Left lung (tissue), 10 donors: ENCODE results near the gene CTSW. TPM values are rescaled to one million over a fixed set of nuclear protein-coding genes. Genes with fewer than 3 reads are reported as not detected.

Source experiments
- ATAC-seq: fragments of 200-7000 bp; cut with Tn5 transposase; one replicate; pipeline ENCODE4 v1.9.1; 2020; ENCODE audit warnings: moderate library complexity
- DNase-seq, 4 donors: peaks; one replicate each; pipeline ENCODE4 v3.0.0-alpha.2; 2013 to 2020
- H3K27ac ChIP-seq, 2 donors: fragments of 200-600 bp; sonication (generic) in 1 of 2; one replicate each; pipeline versions ENCODE4 v1.5.0 to v1.8.0; 2020 to 2021
- H3K27me3 ChIP-seq, 2 donors: fragments of 200-600 bp; sonication (generic) in 1 of 2; one replicate each; pipeline versions ENCODE4 v1.5.0 to v1.8.0; 2020 to 2021
- H3K36me3 ChIP-seq, 2 donors: fragments of 200-600 bp; sonication (generic) in 1 of 2; one replicate each; pipeline versions ENCODE4 v1.5.0 to v1.8.0; 2020 to 2021
- H3K4me1 ChIP-seq, 2 donors: fragments of 200-600 bp; one replicate each; pipeline ENCODE4 v1.8.0; 2021
- H3K4me3 ChIP-seq, 2 donors: fragments of 200-600 bp; sonication (generic) in 1 of 2; one replicate each; pipeline versions ENCODE4 v1.5.0 to v1.8.0; 2020 to 2021; ENCODE audit warnings: mild to moderate bottlenecking in 1 of 2
- H3K9me3 ChIP-seq, 2 donors: fragments of 200-600 bp; sonication (generic) in 1 of 2; one replicate each; pipeline versions ENCODE4 v1.5.0 to v1.8.0; 2020 to 2021
- CTCF ChIP-seq, 2 donors: fragments of 200-600 bp; sonication (generic) in 1 of 2; IDR thresholded peaks; one replicate each; pipeline versions ENCODE4 v1.5.0 to v1.8.0; 2021; ENCODE audit warnings: antibody characterized with exemption in 2 of 2
- intact Hi-C, 2 donors: fragments of 100-400 bp; cut with DNase I; formaldehyde crosslinking; loops; one replicate each; pipeline versions ENCODE4 v1.11.2 to v1.14.2; 2022
- polyA plus RNA-seq, 6 donors: library from polyadenylated mRNA; unstranded; fragments of 120-200 nt; gene quantifications; one replicate each; pipeline ENCODE4 v1.2.1, GENCODE V29; 2013; ENCODE audit not compliant: insufficient read length in 6 of 6
- total RNA-seq, 2 donors: library from RNA; stranded (reverse); fragmentation: NEBNext Ultra II Directional; extraction: Animal tissue kit (Norgen Biotek cat#: 25700); gene quantifications; one replicate each; pipeline ENCODE4 v1.2.1, GENCODE V29; 2021
- donor health status: DM: no; HTN: yes; CAD: no.
- donor health status: DM: no; HTN: no; CAD: no.

The CTSW gene
- total and polyA plus RNA-seq, 8 donors: 2.7 to 9.1 (median 5.9) TPM

- intact Hi-C loops: loop anchor here in 1 of 2 donors (10.0 kb wide), 1 partner anchor 105 kb away; no protein-coding TSS in a partner anchor
- Histone ChIP-seq H3K4me1 (peaks cover 0 to 18% of the 10 kb centered on the region in 2 donors), H3K27me3 (no peaks in the 10 kb centered on the region), H3K27ac (no peak overlapping the region), H3K4me3 (peak overlapping the region in 1 of 2 donors; percentile 14), H3K36me3 (peaks cover 0 to 29% of the 10 kb centered on the region in 2 donors), H3K9me3 (no peaks in the 10 kb centered on the region)
- ATAC-seq: no peak
- TF ChIP-seq CTCF (IDR thresholded peaks at IDR 0.05): no peak
- peak in 1 of 4 donors; percentile 74 for DNase-seq
Measured at GRCh38 chr11:65880027-65880426, 390 bp downstream of the CTSW start.

DNA sequence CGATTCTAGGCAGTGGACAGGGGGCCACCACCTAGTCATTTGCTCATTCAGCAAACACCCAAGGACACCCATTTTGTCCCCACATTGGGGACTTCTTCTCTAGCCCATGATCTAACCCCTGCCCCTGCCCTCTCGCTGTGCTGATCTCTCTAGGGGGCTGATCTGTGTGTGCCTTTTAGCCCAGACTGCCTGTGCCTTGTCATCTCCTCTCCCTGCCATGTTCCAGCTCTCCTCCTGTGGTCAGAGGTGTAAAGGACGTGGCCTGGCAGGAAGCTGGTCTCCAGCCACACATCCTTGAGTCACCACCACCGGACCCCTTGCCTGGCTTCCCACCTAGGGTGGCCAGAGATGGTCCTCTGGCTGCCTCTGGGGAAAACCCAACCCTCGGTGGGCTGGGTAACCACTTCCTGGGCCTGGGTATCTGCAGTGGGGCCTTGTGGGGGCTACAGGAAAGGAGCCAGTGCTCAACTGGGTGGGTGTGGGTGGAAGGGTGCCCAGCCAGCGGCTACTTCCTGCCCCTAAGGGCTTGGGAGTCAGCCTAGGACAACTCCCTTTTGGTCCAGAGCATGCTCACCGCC, 1.3 kb downstream of the CTSW start:
- Histone ChIP-seq H3K27me3 (no peaks in the 10 kb centered on the region), H3K27ac (no peak overlapping the region), H3K4me1 (peaks cover 0 to 20% of the 10 kb centered on the region in 2 donors), H3K4me3 (peak overlapping the region in 1 of 2 donors; percentile 14), H3K9me3 (no peaks in the 10 kb centered on the region), H3K36me3 (peaks cover 0 to 38% of the 10 kb centered on the region in 2 donors)
- intact Hi-C loops: loop anchor here in 1 of 2 donors (10.0 kb wide), 1 partner anchor 104 kb away; no protein-coding TSS in a partner anchor
- ATAC-seq (no peak), DNase-seq (peak in 1 of 4 donors; percentile 37)
- no peak for TF ChIP-seq CTCF (IDR thresholded peaks at IDR 0.05)

DNA sequence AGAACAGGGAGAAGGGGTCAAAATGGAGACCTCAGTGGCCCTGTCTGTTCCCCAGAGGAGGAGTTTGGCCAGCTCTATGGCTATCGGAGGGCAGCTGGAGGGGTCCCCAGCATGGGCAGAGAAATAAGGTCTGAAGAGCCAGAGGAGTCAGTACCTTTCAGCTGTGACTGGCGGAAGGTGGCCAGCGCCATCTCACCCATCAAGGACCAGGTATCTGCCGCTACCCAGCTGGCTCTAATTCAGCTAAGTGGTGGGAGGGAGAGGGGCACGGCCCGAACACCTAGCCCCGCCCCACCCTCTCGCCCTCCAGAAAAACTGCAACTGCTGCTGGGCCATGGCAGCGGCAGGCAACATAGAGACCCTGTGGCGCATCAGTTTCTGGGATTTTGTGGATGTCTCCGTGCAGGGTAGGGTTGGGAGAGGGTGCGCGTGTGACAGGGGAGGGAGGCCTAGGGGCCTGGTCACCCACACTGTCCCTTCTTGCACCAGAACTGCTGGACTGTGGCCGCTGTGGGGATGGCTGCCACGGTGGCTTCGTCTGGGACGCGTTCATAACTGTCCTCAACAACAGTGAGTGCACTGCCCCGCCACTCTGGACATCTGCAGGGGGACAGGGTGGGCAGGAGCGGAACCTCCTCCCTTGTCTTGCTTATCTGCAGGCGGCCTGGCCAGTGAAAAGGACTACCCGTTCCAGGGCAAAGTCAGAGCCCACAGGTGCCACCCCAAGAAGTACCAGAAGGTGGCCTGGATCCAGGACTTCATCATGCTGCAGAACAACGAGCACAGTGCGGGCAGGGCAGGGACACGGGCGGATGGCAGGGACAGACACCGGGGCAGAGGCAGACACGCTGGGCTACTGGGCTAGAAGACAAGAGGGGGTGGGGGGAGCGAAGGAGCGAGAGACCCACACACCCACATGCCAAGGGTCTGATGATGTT, 2.8 kb downstream of the CTSW start:
- no peaks in the 10 kb centered on the region for H3K9me3 ChIP-seq
- H3K36me3 ChIP-seq: peaks cover 0 to 49% of the 10 kb centered on the region in 2 donors
- no peak for TF ChIP-seq CTCF (IDR thresholded peaks at IDR 0.05)
- H3K27me3 ChIP-seq: no peaks in the 10 kb centered on the region
- ATAC-seq (no peak), DNase-seq (peak in 1 of 4 donors; percentile 68)
- intact Hi-C loops: loop anchor here in 1 of 2 donors (10.0 kb wide), 1 partner anchor 102 kb away; no protein-coding TSS in a partner anchor
- H3K4me1 ChIP-seq: peaks cover under 1 to 33% of the 10 kb centered on the region in 2 donors
- H3K4me3 ChIP-seq: no peak overlapping the region
- H3K27ac ChIP-seq: no peak overlapping the region

GRCh38 chr11:65883058-65883761, 3.6 kb downstream of the CTSW start:
- no peak overlapping the region for H3K4me3 ChIP-seq
- ATAC-seq (no peak), DNase-seq (peak in 1 of 4 donors; percentile 31)
- no peaks in the 10 kb centered on the region for H3K27me3 ChIP-seq
- H3K27ac ChIP-seq: no peak overlapping the region
- H3K36me3 ChIP-seq: peaks cover 0 to 49% of the 10 kb centered on the region in 2 donors
- intact Hi-C loops: loop anchor here in 1 of 2 donors (10.0 kb wide), 1 partner anchor 102 kb away; no protein-coding TSS in a partner anchor
- no peaks in the 10 kb centered on the region for H3K9me3 ChIP-seq
- peaks cover 5 to 39% of the 10 kb centered on the region in 2 donors for H3K4me1 ChIP-seq
- no peak for TF ChIP-seq CTCF (IDR thresholded peaks at IDR 0.05)
